ENCODE measurements around the gene CLDN8.
A peak's percentile ranks its signal among the peaks of the same experiment; 100 is the strongest.

Gene CLDN8

DNA sequence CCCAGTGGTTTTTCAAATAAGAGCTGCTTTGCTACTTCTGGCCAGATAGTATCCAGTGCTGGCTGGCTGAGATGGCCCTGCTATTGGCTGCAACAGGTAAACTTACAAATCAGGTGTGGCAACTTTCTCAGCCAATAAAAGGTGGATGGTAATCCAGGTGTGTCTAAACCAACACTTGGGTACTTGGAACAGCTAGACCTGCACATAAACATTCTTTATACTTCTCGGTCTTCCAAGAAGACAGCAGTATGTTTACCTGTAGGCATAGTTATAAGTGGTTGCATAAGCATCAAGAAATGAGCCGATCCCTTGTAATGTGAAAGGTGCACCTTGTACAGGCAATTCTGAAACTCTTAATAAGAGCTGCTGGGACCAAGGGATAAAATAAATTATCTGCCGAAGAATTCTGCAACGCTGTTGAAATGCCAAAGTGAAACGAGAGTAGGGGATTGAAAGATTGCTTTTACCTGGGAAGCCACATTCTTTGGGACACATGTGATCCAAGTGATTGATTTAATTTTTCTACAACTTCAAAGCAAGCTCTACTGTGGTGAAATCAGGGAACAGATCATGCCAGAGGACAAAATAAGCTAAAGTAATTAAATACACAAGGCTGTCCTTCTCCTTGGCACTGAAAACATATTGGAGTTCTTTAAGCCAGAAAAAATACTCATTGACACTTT, at the start of gene CLDN8:
Gene CLDN8, minus strand, starts transcription at position 57 of the 683 bp plus-strand sequence. CDS start 172 bp downstream, outside the sequence.
- no peak for TF ChIP-seq CTCF (IDR thresholded peaks at IDR 0.05; ENCODE audit: insufficient read depth, missing control alignments)
- DNase-seq (ENCODE audit: insufficient read length, low spot score) (no peak), FAIRE-seq (no peak)

GRCh38 chr21:30257773-30258172, 41.9 kb upstream of the CLDN8 start:
- peak; percentile 26 for TF ChIP-seq CTCF (IDR thresholded peaks at IDR 0.05; ENCODE audit: insufficient read depth, missing control alignments)
- no peak for DNase-seq (ENCODE audit: insufficient read length, low spot score)
- FAIRE-seq: no peak

DNA sequence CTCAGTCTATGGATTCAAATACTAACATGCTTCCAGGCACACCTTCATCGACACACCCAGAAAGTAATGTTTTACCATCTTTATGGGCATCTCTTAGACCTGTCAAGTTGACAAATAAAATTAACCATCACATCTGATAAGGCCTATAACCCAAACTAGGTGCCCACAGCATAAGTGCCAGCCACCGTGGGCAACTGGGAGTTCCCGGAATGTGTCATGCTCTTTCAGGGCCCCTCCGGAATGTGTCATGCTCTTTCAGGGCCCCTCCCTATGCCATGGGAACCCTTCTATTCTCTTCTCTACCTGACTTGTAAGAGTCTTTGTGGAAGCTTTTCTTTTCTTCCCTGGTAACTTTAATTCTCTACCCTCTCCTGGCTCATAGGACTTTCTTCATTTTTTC, 40.2 kb upstream of the CLDN8 start:
- no peak for TF ChIP-seq CTCF (IDR thresholded peaks at IDR 0.05; ENCODE audit: insufficient read depth, missing control alignments)
- FAIRE-seq (no peak), DNase-seq (ENCODE audit: insufficient read length, low spot score) (no peak)

GRCh38 chr21:30255679-30256078, 39.8 kb upstream of the CLDN8 start:
- no peak for TF ChIP-seq CTCF (IDR thresholded peaks at IDR 0.05; ENCODE audit: insufficient read depth, missing control alignments)
- FAIRE-seq: no peak
- no peak for DNase-seq (ENCODE audit: insufficient read length, low spot score)

- DNase-seq (ENCODE audit: insufficient read length, low spot score) (no peak), FAIRE-seq (no peak)
- no peak for TF ChIP-seq CTCF (IDR thresholded peaks at IDR 0.05; ENCODE audit: insufficient read depth, missing control alignments)
Measured at GRCh38 chr21:30251781-30252180, 35.9 kb upstream of the CLDN8 start.

DNA sequence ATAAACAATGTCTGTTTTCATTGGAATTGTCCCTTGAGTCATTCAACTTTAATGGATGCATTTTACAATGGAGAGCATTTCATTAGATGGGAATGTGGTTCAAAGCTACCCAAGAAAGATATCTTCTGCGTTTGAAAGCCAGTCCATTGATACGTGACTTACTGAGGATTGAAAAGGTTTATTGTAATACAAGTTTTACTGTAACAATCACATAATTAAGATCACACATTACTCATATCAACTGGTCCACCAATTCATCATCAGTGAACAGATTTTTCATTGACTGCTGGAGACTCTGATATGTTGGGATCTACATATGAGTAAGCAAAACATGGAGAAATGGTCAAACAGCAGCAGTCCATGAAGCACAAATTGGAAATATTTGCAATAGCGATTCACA, 34.0 kb upstream of the CLDN8 start:
- no peak for DNase-seq (ENCODE audit: insufficient read length, low spot score)
- peak; percentile 6 for FAIRE-seq
- no peak for TF ChIP-seq CTCF (IDR thresholded peaks at IDR 0.05; ENCODE audit: insufficient read depth, missing control alignments)

DNA sequence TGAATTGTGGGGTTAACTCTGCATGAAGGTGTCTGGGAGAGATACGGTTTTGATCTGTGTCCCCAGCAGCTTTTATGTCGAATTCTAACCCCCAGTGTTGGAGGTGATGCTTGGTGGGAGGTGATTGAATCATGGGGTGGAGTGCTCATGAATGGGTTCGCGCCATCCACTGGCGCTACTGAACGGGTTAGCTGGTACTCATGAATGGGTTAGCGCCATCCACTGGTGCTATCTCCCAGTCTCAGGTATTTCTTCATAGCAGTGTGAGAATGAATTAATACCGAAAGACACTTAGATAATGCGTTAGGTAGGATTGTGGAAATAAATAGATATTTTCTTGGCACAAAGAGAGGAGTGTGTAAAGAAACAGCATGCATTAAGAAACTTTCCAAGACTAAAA, 32.9 kb upstream of the CLDN8 start:
- no peak for FAIRE-seq
- no peak for TF ChIP-seq CTCF (IDR thresholded peaks at IDR 0.05; ENCODE audit: insufficient read depth, missing control alignments)
- no peak for DNase-seq (ENCODE audit: insufficient read length, low spot score)

All from D721Med (cell line).